ENCODE results near the gene SIN3B. TPM values are rescaled to one million over a fixed set of nuclear protein-coding genes. Genes with fewer than 3 reads are reported as not detected.

Gene SIN3B
- total RNA-seq, 1 experiment from 2014 or later = 83.8 TPM

DNA sequence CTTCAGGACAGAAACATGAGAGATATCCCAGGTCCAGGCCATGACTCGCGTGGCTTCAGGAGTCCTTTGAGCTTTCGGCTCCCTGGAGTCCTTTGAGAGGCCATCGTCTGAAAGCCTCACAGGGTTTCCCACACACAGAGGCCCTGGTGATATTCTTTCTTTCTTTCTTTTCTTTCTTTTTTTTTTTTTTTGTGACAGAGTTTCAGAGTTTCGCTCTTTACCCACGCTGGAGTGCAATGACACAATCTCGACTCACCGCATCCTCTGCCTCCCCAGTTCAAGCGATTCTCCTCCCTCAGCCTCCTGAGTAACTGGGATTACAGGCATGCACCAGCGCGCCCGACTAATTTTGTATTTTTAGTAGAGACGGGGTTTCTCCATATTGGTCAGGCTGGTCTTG is 5.5 kb downstream of the SIN3B start:
- no peak for DNase-seq
- no peaks in the 10 kb centered on the region for H3K9me3 ChIP-seq (ENCODE audit: insufficient read depth, low read depth)
- no TSS peak for BruUV-seq (replicated peaks)
- peaks cover 30% of the 10 kb centered on the region for H3K36me3 ChIP-seq (ENCODE audit: low read depth)
- H3K9me2 ChIP-seq (ENCODE audit: insufficient read depth) = no peaks in the 10 kb centered on the region
- ChIA-PET POLR2A (ENCODE audit: unreplicated experiment) (no interaction called here), CTCF (no interaction called here)
- H3K79me2 ChIP-seq (ENCODE audit: low read depth) = peaks cover 26% of the 10 kb centered on the region
- H2AFZ ChIP-seq = no peak overlapping the region
- peaks cover 21% of the 10 kb centered on the region for H4K20me1 ChIP-seq (ENCODE audit: insufficient read depth)
- no peak overlapping the region for H3K4me2 ChIP-seq
- H3K27ac ChIP-seq = no peak overlapping the region
- intact Hi-C loops (cut with micrococcal nuclease; ENCODE audit: unreplicated experiment) = no loop called here
- TF ChIP-seq EZH2 (IDR thresholded peaks at IDR 0.05; ENCODE audit: low read depth) = no peak
- TF ChIP-seq, protein P1, sequence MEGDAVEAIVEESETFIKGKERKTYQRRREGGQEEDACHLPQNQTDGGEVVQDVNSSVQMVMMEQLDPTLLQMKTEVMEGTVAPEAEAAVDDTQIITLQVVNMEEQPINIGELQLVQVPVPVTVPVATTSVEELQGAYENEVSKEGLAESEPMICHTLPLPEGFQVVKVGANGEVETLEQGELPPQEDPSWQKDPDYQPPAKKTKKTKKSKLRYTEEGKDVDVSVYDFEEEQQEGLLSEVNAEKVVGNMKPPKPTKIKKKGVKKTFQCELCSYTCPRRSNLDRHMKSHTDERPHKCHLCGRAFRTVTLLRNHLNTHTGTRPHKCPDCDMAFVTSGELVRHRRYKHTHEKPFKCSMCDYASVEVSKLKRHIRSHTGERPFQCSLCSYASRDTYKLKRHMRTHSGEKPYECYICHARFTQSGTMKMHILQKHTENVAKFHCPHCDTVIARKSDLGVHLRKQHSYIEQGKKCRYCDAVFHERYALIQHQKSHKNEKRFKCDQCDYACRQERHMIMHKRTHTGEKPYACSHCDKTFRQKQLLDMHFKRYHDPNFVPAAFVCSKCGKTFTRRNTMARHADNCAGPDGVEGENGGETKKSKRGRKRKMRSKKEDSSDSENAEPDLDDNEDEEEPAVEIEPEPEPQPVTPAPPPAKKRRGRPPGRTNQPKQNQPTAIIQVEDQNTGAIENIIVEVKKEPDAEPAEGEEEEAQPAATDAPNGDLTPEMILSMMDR (conservative IDR thresholded peaks at IDR 0.05) = no peak
- no peaks in the 10 kb centered on the region for H3K27me3 ChIP-seq (ENCODE audit: insufficient read depth, low read depth)
- peaks cover 8% of the 10 kb centered on the region; the same call in 1 of the 2 replicates for H3F3A ChIP-seq (ENCODE audit: insufficient read depth, low read depth)
- no peak overlapping the region for H3K4me3 ChIP-seq
- H3K4me1 ChIP-seq (replicated peaks; ENCODE audit: insufficient read depth) = peaks cover 8% of the 10 kb centered on the region

DNA sequence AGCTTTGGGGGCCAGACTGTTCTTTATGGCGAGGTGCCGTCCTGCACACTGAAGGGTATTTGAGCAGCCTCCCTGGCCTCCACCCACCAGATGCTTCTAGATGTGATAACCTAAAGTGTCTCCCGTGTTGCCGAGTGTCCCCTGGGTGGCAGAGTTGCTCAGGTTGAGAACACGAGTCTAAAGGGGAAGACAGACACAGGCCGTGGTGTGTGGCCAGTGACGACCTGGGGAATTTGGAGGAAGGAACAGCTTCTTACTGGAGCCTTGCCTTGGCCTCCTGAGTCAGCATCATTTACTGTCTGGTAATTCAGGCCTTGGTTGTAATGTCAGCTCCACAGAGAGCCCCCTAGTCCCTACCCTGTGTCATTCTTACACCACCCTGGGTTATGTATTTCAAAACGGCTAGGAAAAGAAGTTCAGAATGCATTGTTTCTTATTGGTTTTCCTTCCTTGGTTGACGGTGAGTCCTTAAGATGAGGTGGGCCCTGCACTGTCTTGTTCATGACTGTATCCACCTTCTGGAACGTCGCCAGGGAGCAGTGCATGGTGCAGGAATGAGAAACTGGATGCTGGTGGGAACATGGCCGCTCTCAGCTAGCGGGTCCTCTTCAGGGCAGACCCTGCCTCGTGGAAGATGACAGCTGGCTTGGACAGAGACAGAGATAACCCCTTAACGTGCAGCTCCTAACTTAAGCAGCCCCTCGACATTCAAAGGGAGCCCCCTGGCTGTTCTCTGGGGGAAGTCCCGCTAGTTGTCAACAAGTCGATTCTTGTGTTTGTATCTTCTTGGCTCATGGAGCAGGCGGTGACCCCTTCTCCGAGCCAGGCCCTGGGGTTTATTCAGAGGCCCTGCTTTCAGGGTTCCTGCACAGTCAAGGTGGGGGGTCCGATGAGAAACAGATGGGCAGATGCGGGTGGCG is 7.2 kb downstream of the SIN3B start:
- H3K9me2 ChIP-seq (ENCODE audit: insufficient read depth) = no peaks in the 10 kb centered on the region
- no peak overlapping the region for H3K27ac ChIP-seq
- no peaks in the 10 kb centered on the region for H3K27me3 ChIP-seq (ENCODE audit: insufficient read depth, low read depth)
- H4K20me1 ChIP-seq (ENCODE audit: insufficient read depth) = peaks cover 18% of the 10 kb centered on the region
- ChIA-PET POLR2A (ENCODE audit: unreplicated experiment) (no interaction called here), CTCF (no interaction called here)
- intact Hi-C loops (cut with micrococcal nuclease; ENCODE audit: unreplicated experiment) = no loop called here
- peaks cover 10% of the 10 kb centered on the region for H3K79me2 ChIP-seq (ENCODE audit: low read depth)
- H3F3A ChIP-seq (ENCODE audit: insufficient read depth, low read depth) = peaks cover 8% of the 10 kb centered on the region; the same call in 1 of the 2 replicates
- no peaks in the 10 kb centered on the region for H3K9me3 ChIP-seq (ENCODE audit: insufficient read depth, low read depth)
- no peak overlapping the region for H3K4me3 ChIP-seq
- H3K4me2 ChIP-seq = no peak overlapping the region
- no TSS peak for BruUV-seq (replicated peaks)
- no peak for DNase-seq
- H2AFZ ChIP-seq = no peak overlapping the region
- H3K36me3 ChIP-seq (ENCODE audit: low read depth) = peaks cover 32% of the 10 kb centered on the region
- H3K4me1 ChIP-seq (replicated peaks; ENCODE audit: insufficient read depth) = no peaks in the 10 kb centered on the region
- TF ChIP-seq, protein P1 (conservative IDR thresholded peaks at IDR 0.05) = no peak
- no peak for TF ChIP-seq EZH2 (IDR thresholded peaks at IDR 0.05; ENCODE audit: low read depth)

DNA sequence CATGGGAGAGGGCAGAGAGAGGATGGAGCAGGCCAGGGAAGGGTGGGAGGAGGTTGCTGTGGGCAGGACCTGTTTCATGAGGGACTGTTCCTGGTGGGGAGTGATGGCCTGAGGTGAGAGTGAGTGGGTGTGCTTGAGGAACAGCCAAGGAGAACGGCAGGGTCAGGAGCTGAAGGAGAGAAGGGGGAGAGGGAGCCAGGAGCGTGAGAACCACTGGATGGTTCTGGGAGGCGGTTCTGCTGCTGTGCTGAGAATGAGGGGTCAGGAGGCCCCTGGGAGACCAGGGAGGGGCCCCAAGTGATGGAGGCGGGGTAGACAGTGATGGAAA is 7.8 kb downstream of the SIN3B start:
- H3K9me2 ChIP-seq (ENCODE audit: insufficient read depth) = no peaks in the 10 kb centered on the region
- H2AFZ ChIP-seq = no peak overlapping the region
- peaks cover 4% of the 10 kb centered on the region; the same call in 1 of the 2 replicates for H3F3A ChIP-seq (ENCODE audit: insufficient read depth, low read depth)
- H3K36me3 ChIP-seq (ENCODE audit: low read depth) = peaks cover 32% of the 10 kb centered on the region
- ChIA-PET POLR2A (ENCODE audit: unreplicated experiment) (no interaction called here), CTCF (no interaction called here)
- intact Hi-C loops (cut with micrococcal nuclease; ENCODE audit: unreplicated experiment) = no loop called here
- no TSS peak for BruUV-seq (replicated peaks)
- peaks cover 4% of the 10 kb centered on the region; the same call in 1 of the 2 replicates for H3K79me2 ChIP-seq (ENCODE audit: low read depth)
- H3K4me2 ChIP-seq = no peak overlapping the region
- no peaks in the 10 kb centered on the region for H3K4me1 ChIP-seq (replicated peaks; ENCODE audit: insufficient read depth)
- no peaks in the 10 kb centered on the region for H3K27me3 ChIP-seq (ENCODE audit: insufficient read depth, low read depth)
- peaks cover 18% of the 10 kb centered on the region for H4K20me1 ChIP-seq (ENCODE audit: insufficient read depth)
- H3K27ac ChIP-seq = no peak overlapping the region
- H3K4me3 ChIP-seq = no peak overlapping the region
- no peak for DNase-seq
- no peaks in the 10 kb centered on the region for H3K9me3 ChIP-seq (ENCODE audit: insufficient read depth, low read depth)
- no peak for TF ChIP-seq EZH2 (IDR thresholded peaks at IDR 0.05; ENCODE audit: low read depth)
- TF ChIP-seq, protein P1 (conservative IDR thresholded peaks at IDR 0.05) = no peak
